ENCODE data around the gene SOS1.

SOS1 gene

DNA sequence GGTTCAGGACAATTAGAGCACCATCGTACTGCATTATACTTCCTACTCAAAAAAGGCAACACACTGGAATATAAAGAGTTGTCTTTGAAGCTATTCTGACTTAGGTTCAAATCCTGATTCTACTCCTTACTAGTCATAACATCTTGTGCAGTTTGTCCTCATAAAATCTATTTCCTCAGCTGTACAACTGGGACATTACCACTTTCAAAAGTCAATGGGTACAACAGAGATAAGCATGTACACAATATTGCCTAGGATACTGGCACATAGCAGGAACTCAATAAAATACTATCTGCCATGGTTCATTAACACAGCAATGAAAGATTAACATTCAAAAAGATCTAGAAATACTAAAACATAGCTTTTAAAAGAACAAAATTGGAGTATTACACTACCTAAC, 11.3 kb downstream of the SOS1 start:
- no peaks in the 10 kb centered on the region; the same call in none of the 2 replicates for H3K36me3 ChIP-seq (ENCODE audit: control insufficient read depth, insufficient read depth, low read length)
- no peak overlapping the region for H3K4me3 ChIP-seq (replicated peaks; ENCODE audit: low read depth, low read length)
- DNase-seq (ENCODE audit: extremely low read depth, insufficient read length), result no peak
- H3K27me3 ChIP-seq (replicated peaks; ENCODE audit: control insufficient read depth, insufficient read depth, low read length), result no peaks in the 10 kb centered on the region
- TF ChIP-seq, protein P1, sequence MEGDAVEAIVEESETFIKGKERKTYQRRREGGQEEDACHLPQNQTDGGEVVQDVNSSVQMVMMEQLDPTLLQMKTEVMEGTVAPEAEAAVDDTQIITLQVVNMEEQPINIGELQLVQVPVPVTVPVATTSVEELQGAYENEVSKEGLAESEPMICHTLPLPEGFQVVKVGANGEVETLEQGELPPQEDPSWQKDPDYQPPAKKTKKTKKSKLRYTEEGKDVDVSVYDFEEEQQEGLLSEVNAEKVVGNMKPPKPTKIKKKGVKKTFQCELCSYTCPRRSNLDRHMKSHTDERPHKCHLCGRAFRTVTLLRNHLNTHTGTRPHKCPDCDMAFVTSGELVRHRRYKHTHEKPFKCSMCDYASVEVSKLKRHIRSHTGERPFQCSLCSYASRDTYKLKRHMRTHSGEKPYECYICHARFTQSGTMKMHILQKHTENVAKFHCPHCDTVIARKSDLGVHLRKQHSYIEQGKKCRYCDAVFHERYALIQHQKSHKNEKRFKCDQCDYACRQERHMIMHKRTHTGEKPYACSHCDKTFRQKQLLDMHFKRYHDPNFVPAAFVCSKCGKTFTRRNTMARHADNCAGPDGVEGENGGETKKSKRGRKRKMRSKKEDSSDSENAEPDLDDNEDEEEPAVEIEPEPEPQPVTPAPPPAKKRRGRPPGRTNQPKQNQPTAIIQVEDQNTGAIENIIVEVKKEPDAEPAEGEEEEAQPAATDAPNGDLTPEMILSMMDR (IDR thresholded peaks at IDR 0.05; ENCODE audit: insufficient read depth, low read length, poor library complexity, severe bottlenecking), result no peak

DNA sequence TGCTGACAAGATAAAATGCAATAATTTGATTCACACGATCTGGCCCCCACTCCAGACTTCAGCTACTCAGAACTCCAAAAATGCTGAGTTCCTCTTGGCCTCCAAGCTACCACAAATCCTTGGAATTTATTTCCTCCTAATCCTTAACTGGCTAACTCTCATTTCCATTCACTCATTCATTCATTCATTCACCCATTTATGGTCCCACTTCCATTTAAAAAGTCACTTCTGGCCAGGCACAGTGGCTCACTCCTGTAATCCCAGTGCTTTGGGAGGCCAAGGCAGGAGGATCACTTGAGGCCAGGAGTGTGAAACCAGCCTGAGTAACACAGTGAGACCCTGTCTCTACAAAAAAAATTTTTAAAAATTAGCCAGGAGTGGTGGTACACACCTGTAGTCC, 12.5 kb downstream of the SOS1 start:
- TF ChIP-seq, protein P1 (IDR thresholded peaks at IDR 0.05; ENCODE audit: insufficient read depth, low read length, poor library complexity, severe bottlenecking), result no peak
- Histone ChIP-seq H3K27me3 (replicated peaks; ENCODE audit: control insufficient read depth, insufficient read depth, low read length) (no peaks in the 10 kb centered on the region), H3K36me3 (ENCODE audit: control insufficient read depth, insufficient read depth, low read length) (no peaks in the 10 kb centered on the region; the same call in none of the 2 replicates), H3K4me3 (replicated peaks; ENCODE audit: low read depth, low read length) (no peak overlapping the region)
- no peak for DNase-seq (ENCODE audit: extremely low read depth, insufficient read length)

- no peak for DNase-seq (ENCODE audit: extremely low read depth, insufficient read length)
- no peaks in the 10 kb centered on the region; the same call in none of the 2 replicates for H3K36me3 ChIP-seq (ENCODE audit: control insufficient read depth, insufficient read depth, low read length)
- H3K4me3 ChIP-seq (replicated peaks; ENCODE audit: low read depth, low read length), result no peak overlapping the region
- TF ChIP-seq, protein P1 (IDR thresholded peaks at IDR 0.05; ENCODE audit: insufficient read depth, low read length, poor library complexity, severe bottlenecking), result no peak
- no peaks in the 10 kb centered on the region for H3K27me3 ChIP-seq (replicated peaks; ENCODE audit: control insufficient read depth, insufficient read depth, low read length)
Measured at GRCh38 chr2:39107724-39108273, 13.1 kb downstream of the SOS1 start.

DNA sequence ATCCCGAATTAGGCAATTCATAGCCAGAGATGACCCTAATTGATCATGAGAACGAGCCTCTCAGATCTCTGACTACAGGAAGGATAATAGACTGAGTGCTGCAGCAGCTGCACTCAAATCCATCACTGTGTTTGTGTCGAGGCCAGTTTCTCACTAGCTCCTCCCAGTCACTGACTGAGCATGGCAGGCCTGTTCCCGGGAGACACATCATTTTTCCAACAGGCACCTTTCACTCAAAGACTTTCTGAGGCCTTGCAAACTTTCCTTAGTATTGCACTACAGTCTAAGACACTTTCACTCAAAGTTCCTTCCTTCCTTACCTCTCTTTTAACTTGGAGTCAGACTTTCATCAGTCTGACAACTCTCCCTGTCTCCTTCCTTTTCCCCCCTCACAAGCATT, 13.7 kb downstream of the SOS1 start:
- TF ChIP-seq, protein P1 (IDR thresholded peaks at IDR 0.05; ENCODE audit: insufficient read depth, low read length, poor library complexity, severe bottlenecking), result no peak
- no peak overlapping the region for H3K4me3 ChIP-seq (replicated peaks; ENCODE audit: low read depth, low read length)
- H3K36me3 ChIP-seq (ENCODE audit: control insufficient read depth, insufficient read depth, low read length), result no peaks in the 10 kb centered on the region; the same call in 1 of the 2 replicates
- no peaks in the 10 kb centered on the region for H3K27me3 ChIP-seq (replicated peaks; ENCODE audit: control insufficient read depth, insufficient read depth, low read length)
- no peak for DNase-seq (ENCODE audit: extremely low read depth, insufficient read length)

- no peaks in the 10 kb centered on the region for H3K36me3 ChIP-seq (ENCODE audit: control insufficient read depth, insufficient read depth, low read length)
- H3K4me3 ChIP-seq (replicated peaks; ENCODE audit: low read depth, low read length), result no peak overlapping the region
- no peaks in the 10 kb centered on the region for H3K27me3 ChIP-seq (replicated peaks; ENCODE audit: control insufficient read depth, insufficient read depth, low read length)
- peak; percentile 65 for DNase-seq (ENCODE audit: extremely low read depth, insufficient read length)
- TF ChIP-seq, protein P1 (IDR thresholded peaks at IDR 0.05; ENCODE audit: insufficient read depth, low read length, poor library complexity, severe bottlenecking), result no peak
Measured at GRCh38 chr2:39099870-39100728, 20.8 kb downstream of the SOS1 start.

Data from GM06990 (cell line).